GM18502 (cell line): ENCODE data around the gene CALCR.
"Not testable (repeated sequence)": the region's sequence is repeated elsewhere in the genome, so short reads cannot be mapped to it uniquely, and the experiment has no call there.

Source experiments
- ATAC-seq: cut with Tn5 transposase; IDR thresholded peaks from one replicate; pipeline ENCODE4 v1.9.1; 2021; ENCODE audit warnings: mild to moderate bottlenecking; ENCODE audit not compliant: unreplicated experiment, poor library complexity

The CALCR gene

DNA sequence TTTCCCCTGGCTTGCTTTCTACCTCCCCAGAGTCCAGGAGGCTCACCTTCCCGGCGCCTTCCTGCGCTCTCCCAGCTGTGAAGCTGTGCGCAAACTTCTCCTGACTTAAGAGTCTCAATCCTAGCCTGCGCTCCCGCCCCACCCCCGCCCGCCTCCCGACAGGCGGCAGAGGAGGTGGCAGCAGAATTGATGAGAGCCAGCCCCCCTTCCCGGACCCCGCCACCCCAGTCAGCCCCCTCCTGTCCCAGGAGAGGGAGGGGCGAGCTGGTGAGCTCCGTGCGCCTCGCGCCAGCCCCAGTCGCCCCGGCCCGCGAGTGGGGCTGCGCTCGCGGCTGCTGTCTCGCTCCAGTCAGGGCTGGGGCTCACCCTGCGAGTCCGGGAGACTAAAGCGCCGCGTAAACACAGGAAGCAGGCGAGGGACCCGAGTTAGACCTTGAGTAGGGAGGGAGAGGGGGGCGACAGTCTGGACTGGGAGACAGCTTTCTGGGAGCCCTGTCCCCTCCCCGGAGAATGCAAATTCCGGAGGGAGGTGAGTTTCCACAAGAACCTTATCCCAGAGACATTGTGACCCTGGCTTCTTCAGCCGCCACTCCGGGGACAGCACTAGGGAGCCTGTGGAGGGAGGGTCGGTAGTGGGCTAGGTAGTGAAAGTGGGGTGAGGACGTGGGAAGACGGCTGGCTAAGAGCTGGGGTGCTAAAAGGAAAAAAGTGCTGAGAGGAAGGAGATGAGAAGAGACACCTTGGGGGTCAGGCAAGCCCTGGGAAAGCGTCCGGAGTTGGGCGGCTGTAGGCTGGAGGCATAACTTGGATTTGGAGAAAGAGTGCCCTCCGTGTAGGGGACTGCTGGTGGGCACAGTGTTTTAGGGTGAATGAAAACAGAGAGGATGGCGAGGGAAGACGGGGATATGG is at the start of gene CALCR:
TSS of gene CALCR (minus strand) at position 79 of the 909 bp plus-strand sequence. CDS start 87,743 bp downstream, outside the sequence.
- ATAC-seq: no peak

- no peak for ATAC-seq
Observed at GRCh38 chr7:93623816-93624215, 49.3 kb upstream of the CALCR start.

- no peak for ATAC-seq
Observed at GRCh38 chr7:93622036-93623033, 47.8 kb upstream of the CALCR start.

- no peak for ATAC-seq
Observed at GRCh38 chr7:93620864-93621263, 46.3 kb upstream of the CALCR start.

GRCh38 chr7:93620057-93620456 is 45.5 kb upstream of the CALCR start:
- ATAC-seq: no peak

GRCh38 chr7:93601363-93601762 is 26.8 kb upstream of the CALCR start:
- no peak for ATAC-seq

- no peak for ATAC-seq
Observed at GRCh38 chr7:93594250-93594649, 19.7 kb upstream of the CALCR start.

DNA sequence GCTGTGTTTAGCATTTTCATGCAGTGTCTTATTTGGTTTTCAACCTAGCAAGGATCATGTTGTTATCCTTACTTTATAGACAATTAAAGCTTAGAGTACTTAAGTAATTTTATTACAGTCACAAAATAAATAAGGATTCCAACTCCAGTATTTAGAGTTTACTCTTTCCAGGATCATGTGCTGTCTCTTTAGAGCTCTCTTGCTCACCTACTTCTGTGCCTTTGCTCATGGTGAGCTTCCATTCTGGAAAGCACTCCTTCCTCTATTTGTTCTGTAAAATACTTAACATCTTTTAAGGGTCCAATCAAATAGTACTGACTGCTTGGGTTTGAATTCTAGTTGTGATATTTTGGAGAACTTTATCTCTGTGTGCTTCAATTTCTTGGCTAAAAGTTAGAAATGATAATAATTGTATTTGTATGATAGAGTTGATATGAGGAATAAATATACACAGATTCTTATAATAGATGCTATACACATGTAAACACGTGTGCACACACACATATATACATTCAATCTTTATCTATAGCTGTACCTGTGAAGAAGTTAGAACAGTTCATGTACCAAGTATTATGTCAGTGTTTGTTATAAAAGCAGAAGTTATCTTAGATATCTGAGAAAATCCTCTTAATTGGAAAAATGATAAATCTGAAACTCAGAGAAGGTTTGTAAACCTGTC is 18.2 kb upstream of the CALCR start:
- no peak for ATAC-seq

DNA sequence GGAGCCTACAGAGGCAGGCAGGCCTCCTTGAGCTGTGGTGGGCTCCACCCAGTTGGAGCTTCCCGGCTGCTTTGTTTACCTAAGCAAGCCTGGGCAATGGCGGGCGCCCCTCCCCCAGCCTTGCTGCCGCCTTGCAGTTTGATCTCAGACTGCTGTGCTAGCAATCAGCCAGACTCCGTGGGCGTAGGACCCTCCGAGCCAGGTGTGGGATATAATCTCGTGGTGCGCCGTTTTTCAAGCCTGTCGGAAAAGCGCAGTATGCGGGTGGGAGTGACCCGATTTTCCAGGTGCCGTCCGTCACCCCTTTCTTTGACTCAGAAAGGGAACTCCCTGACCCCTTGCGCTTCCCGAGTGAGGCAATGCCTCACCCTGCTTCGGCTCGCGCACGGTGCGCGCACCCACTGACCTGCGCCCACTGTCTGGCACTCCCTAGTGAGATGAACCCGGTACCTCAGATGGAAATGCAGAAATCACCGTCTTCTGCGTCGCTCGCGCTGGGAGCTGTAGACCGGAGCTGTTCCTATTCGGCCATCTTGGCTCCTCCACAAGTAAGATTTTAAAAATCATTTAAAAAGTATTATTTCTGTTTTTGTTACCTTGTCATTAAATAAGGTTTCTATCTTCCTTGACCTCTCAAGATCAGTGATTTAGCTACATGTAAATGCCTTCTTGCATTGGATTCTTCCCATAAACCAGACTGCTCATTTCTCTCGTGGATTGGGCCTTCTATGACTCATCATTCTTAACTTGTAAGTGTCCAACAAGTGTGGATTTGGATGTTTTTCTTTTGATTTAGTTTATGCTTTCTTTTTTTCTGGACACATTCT is 16.9 kb upstream of the CALCR start:
- ATAC-seq: not testable (repeated sequence)

DNA sequence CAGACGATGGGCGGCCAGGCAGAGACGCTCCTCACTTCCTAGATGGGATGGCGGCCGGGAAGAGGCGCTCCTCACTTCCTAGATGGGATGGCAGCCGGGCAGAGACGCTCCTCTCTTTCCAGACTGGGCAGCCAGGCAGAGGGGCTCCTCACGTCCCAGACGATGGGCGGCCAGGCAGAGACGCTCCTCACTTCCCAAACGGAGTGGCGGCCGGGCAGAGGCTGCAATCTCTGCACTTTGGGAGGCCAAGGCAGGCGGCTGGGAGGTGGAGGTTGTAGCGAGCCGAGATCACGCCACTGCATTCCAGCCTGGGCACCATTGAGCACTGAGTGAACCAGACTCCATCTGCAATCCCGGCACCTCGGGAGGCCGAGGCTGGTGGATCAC is 11.9 kb upstream of the CALCR start:
- not testable (repeated sequence) for ATAC-seq

DNA sequence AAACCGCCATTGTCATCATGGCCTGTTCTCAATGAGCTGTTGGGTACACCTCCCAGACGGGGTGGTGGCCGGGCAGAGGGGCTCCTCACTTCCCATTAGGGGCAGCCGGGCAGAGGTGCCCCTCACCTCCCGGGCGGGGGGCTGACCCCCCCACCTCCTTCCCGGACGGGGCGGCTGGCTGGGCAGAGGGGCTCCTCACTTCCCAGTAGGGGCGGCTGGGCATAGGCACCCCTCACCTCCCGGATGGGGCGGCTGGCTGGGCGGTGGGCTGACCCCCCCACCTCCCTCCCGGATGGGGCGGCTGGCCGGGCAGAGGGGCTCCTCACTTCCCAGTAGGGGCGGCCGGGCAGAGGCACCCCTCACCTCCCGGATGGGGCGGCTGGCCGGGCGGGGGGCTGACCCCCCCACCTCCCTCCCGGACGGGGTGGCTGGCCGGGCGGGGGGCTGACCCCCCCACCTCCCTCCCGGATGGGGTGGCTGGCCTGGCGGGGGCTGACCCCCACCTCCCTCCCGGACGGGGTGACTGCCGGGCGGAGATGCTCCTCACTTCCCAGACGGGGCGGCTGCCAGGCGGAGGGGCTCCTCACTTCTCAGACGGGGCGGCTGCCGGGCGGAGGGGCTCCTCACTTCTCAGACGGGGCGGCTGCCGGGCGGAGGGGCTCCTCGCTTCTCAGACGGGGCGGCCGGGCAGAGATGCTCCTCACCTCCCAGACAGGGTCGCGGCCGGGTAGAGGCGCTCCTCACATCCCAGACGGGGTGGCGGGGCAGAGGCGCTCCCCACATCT is 11.4 kb upstream of the CALCR start:
- not testable (repeated sequence) for ATAC-seq

GRCh38 chr7:93579431-93579830 is 4.9 kb upstream of the CALCR start:
- ATAC-seq: no peak

- no peak for ATAC-seq
Observed at GRCh38 chr7:93578762-93579161, 4.2 kb upstream of the CALCR start.

- ATAC-seq: no peak
Observed at GRCh38 chr7:93575555-93576399, 1.3 kb upstream of the CALCR start.

DNA sequence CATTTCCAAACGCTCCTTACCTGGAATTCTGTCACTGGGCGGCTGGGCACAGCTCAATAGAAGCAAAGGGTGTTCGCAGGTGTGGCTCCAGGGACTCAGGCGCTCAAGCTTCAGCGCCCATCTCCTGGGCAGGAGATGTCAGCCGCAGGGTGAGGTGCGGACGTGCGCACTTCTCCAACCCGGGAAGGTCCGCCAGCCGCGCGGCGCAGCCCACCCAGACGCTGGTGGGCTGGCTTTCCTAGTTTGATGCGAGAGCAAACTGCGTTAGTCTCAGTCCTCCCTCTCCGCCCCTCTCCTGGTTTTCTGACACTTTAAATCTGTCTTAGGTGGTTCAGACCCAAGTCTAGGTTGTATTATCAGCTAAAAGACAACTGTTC is 267 bp downstream of the CALCR start:
- ATAC-seq: no peak

GRCh38 chr7:93569189-93569588 is 5.3 kb downstream of the CALCR start:
- ATAC-seq: no peak

DNA sequence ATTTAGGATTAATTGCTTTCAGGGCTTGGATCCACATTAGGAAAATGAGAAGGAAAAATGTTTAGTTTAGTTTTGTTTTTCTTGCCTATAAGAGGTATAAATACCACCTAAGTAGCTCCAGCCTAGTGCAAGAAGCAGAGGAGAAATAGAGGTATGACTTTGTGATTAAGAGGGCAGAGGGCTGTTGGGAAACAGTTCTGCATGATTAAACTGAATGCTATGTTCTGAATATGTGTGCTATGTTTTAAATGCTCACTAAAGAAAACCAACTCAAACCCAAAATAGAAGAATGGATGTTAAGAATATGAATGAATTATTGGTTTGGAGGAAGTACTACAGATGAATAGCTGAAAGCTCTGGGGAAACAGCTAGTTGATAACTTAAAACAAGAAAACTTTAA is 7.6 kb downstream of the CALCR start:
- ATAC-seq: no peak

- ATAC-seq: no peak
Observed at GRCh38 chr7:93563584-93563983, 10.9 kb downstream of the CALCR start.
